ENCODE results near the gene IRX6.

- TF ChIP-seq GATA2 (IDR thresholded peaks at IDR 0.05; ENCODE audit: low read depth, low read length) = no peak
- no peak for TF ChIP-seq GATA3 (IDR thresholded peaks at IDR 0.05; ENCODE audit: low read depth, low read length)
These were observed 17.7 kb downstream of the IRX6 start for GRCh38 chr16:55341681-55342080.

Data from SH-SY5Y (cell line).